GM20000 (cell line): ENCODE measurements around the gene ST6GAL2.

ENCODE experiments used
- DNase-seq: peaks from one replicate; pipeline ENCODE4 v3.0.0; 2012; ENCODE audit warnings: low spot score
- CTCF ChIP-seq: IDR thresholded peaks from 2 replicates; pipeline ENCODE4 v1.5.1; 2012; ENCODE audit warnings: mild to moderate bottlenecking, control low read depth; ENCODE audit errors: extremely low read depth, missing control alignments

Gene ST6GAL2

GRCh38 chr2:106849253-106849652, 36.7 kb downstream of the ST6GAL2 start:
- no peak for DNase-seq
- TF ChIP-seq CTCF = no peak

GRCh38 chr2:106847366-106847765, 38.6 kb downstream of the ST6GAL2 start:
- DNase-seq = no peak
- TF ChIP-seq CTCF = no peak

GRCh38 chr2:106845716-106846115, 40.3 kb downstream of the ST6GAL2 start:
- no peak for TF ChIP-seq CTCF
- no peak for DNase-seq

- no peak for DNase-seq
- TF ChIP-seq CTCF = no peak
Observed at GRCh38 chr2:106843910-106844250, 42.1 kb downstream of the ST6GAL2 start.

GRCh38 chr2:106843001-106843909, 42.7 kb downstream of the ST6GAL2 start:
- TF ChIP-seq CTCF = no peak
- DNase-seq = no peak

- DNase-seq = no peak
- no peak for TF ChIP-seq CTCF
Observed at GRCh38 chr2:106841886-106842645, 43.9 kb downstream of the ST6GAL2 start.

- no peak for TF ChIP-seq CTCF
Observed at GRCh38 chr2:106840818-106841217, 45.1 kb downstream of the ST6GAL2 start.

More at GRCh38 chr2:106840818-106841217, 45.1 kb downstream of the ST6GAL2 start:
- DNase-seq = no peak
